NCI-H345 treated with DMSO at 0.1 percent for 48 hours (cell line): Measurements from ENCODE around the gene BRD3OS.

Source experiments
- DNase-seq: peaks from one replicate; lab custom pipeline; 2025; ENCODE audit not compliant: unreplicated experiment; lab: John Stamatoyannopoulos, UW

BRD3OS gene

GRCh38 chr9:134032456-134033222, 7.4 kb downstream of the BRD3OS start:
- DNase-seq = no peak

DNA sequence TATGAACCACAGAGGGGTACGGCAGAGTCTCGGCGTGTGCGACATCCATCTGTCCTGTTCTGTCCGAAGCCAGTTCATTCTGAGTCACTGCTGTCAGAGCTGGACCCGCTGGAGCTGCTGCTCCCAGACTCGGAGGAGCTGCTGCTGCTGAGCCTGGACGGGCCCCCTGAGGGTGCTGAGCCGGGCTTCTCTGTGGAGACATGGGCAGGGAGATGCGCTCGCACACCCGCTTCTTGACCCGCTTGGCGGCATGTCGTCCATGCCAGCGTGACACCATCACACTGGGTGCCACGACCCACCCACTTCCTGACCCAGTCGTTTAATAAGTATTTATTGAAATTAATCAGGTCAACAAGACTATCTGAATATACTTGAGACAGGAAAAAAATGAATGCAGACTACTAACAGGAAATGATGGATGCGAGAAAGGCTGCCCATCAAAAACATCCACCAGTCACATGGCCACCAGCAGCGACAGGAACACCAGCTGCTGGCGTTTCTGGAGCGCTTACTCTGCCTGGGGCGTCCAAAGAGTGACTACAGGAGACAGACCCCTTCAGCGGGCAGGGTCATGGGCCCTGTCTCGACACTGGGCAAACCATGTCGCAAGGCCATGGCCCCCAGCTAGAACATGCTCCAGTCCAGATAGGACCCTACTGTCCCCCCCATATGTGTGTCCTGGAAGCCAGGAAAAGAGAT, 8.4 kb downstream of the BRD3OS start:
- DNase-seq = no peak

DNA sequence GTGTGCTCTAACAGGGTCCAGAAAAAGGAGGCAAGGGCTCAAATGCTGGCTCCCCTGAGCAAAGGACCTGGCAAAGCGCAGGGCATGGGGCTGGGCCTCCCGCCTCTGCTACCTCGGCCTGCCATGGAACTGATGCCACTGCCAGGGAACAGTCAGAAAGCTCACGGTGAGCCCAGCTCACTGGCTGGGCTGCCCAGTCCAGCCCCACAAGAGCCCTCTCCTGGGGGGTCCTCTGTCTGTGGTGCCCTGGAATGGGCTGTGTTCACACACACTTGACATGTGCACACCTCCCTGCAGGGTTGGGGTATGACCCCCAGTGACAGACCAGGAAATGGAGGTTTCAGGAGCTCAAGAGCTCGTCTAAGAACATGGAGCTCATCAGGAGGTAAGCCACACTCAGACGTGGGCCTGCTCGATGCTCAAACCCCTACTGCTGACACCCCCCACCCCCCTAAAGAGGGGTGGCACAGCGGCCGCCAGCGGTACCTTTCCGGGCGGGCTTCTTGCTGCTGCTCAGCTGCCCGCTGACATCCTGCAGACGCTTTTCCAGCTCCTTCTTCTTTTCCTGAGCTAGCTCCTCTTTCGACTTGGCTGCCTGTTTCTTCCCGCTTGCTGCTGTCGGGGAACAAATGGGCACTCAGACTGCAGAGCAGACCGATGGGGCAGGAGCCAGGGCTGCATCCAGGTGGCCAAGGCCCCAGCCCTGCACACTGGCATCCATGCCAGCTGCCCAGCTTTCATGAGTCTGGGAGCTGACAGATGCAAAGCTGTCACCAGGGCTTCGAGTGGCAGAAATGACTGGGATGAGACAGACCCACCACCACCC, 9.1 kb downstream of the BRD3OS start:
- DNase-seq = no peak

DNA sequence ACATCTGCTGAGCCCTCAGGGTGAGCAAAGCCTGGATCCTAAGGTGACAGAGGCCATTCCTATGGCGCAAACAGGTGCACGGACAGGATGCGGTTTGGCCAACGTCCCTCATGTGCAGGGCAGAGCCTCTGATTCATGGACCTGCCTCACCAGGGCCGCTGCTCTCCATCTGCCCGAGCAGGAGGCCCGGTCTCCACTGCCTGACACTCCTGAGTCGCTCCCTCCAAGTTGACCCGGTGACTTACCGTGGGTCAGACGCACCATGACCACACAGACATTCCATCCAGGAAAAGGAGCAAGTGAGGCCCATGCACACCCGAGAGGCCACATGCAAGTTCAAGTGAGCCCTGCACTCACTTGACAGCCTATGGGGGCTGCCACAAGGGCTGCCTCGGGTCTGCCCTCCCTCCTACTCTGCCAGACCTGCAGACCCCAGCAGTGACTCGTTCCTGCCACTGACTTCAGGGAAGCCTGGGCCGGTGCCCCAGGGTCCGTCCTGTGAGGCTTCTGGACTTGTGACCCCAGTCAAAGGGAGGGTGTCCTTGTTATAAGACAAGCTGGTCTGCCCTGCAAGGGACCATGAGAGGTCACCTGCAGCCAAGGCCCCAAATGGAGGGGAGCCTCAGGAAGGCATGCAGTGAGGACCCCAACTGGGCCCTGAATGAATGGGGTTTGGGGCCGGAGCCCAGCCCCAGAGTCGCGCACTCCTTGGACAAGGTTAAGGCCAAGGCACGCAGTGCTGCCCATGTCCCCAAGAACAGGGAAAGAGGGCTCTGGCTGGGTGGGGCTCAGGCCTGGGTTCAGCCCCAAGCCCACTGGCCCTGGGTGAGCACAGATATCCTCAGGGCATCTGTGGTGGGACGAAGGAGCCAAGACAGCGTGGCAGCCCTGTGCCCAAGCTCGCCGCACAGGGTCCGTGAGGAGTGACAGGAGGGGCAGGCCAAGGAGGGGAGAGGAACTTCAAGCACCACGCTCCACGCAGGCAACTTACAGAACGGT, 10.1 kb downstream of the BRD3OS start:
- DNase-seq = no peak

- DNase-seq = no peak
Observed at GRCh38 chr9:134036130-134036529, 10.8 kb downstream of the BRD3OS start.

DNA sequence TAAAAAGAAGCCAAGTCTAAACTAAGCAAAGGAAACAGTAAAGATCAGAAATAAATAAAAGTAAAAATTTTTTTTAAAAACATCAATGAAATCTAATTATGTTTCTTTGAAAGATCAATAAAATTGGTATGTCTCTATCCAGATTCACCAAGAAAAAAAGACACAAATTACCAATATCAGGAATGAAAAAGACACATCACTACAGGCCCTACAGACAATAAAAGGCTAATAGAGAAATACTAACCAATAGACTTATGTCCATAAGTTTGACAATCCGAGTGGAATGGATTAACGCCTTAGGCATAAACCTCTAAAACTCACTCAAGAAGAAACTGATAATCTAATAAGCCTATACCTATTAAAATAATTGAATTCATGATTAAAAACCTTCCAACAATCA, 12.4 kb downstream of the BRD3OS start:
- DNase-seq = no peak

GRCh38 chr9:134039386-134040175, 14.3 kb downstream of the BRD3OS start:
- DNase-seq = no peak

GRCh38 chr9:134040176-134040565, 14.9 kb downstream of the BRD3OS start:
- no peak for DNase-seq

DNA sequence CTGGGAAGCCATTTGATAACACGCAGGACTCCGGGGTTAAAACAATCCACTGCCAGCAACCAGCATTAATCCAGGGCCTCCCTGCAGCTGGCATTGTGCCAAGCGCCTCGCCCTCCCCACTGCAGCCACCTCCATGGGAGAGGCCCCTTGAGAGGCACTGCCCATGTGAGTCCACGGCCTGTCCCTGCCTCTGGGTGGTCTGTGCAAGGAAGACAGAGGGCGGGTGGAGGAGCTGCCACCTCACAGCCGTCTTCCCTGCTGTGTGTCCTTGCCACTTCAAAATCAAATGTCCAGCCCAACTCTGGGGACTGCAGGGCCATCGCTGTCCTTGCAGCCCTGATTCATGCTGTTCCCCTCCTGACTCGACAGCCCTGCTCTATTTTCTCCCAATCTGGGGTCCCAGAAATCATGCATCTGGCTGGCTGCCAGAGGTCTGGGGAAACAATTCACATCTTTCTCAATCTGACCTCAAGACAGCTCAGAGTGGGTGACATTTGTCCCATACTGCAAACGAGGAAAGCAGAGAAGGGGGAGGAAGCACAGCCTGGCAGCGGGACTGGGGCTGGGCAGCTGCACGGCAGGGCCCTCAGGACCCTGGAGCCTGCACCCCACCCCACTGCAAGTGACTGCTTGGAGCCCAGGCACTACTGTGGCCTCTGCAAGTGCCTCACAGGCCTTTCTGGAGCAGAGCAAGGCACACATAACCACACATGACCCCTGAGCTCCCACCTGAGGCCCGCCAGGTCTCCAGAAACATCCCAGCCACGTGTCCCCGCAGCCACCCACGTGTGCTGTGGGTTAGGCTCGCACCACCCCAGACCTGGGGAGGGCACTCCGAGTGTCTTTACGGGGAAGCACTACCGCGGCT, 15.7 kb downstream of the BRD3OS start:
- DNase-seq = no peak

DNA sequence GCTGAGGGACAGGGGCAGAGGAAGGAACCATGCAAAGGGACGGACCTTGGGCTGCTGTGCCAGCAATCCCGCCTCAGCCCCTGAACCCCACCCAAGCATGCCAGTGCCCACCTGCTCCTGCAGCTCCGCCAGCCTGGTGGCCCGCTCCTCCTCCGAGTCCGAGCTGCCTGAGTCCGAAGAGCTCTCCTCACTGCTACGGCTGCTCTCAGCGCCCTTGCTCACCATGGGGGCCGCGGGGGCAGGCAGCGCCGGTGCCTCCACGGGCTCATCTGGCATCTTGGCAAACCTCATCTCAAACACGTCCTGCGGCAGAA, 16.3 kb downstream of the BRD3OS start:
- DNase-seq = no peak

- DNase-seq = no peak
Observed at GRCh38 chr9:134043531-134043988, 18.3 kb downstream of the BRD3OS start.

- no peak for DNase-seq
Observed at GRCh38 chr9:134044944-134045343, 19.7 kb downstream of the BRD3OS start.

GRCh38 chr9:134045841-134046544, 20.7 kb downstream of the BRD3OS start:
- DNase-seq = no peak

- no peak for DNase-seq
Observed at GRCh38 chr9:134046894-134047681, 21.8 kb downstream of the BRD3OS start.

- DNase-seq = no peak
Observed at GRCh38 chr9:134047868-134048581, 22.7 kb downstream of the BRD3OS start.

- no peak for DNase-seq
Observed at GRCh38 chr9:134048582-134048968, 23.3 kb downstream of the BRD3OS start.

DNA sequence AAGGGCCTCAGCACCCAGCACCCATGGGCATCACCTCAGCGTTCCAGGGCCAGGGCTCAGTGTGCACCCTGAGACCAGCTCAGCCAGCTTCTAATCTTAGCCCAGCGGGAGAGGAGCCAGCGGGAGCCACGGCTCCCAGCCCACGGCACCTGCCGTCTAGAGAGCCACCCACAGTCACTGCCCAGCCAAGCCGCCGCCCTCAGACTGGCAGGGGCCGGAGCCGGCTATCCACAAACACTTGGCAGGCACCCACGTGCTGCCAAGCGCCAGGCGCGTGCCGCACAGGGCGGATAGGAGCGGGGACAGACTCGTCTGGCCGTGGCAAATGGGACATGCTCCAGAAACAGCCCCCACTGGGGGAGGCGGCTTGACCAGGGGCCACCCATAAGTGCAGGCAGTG, 24.0 kb downstream of the BRD3OS start:
- DNase-seq = no peak
